H9 (cell line): ENCODE measurements around the gene HTR3D. TPM values are rescaled to one million over a fixed set of nuclear protein-coding genes. Genes with fewer than 3 reads are reported as not detected.

Source experiments
- DNase-seq: peaks from one replicate; pipeline ENCODE4 v3.0.0-alpha.2; 2017
- H2AFZ ChIP-seq: one replicate; pipeline ENCODE4 v1.6.1; 2013; ENCODE audit warnings: mild to moderate bottlenecking, low read length, control low read depth, moderate library complexity
- H2AK5ac ChIP-seq: 2 replicates; pipeline ENCODE4 v1.6.1; 2013; ENCODE audit warnings: low read length, control low read depth, mixed read lengths; ENCODE audit not compliant: insufficient read length
- H2BK120ac ChIP-seq: one replicate; pipeline ENCODE4 v1.6.1; 2013; ENCODE audit warnings: low read depth, mild to moderate bottlenecking, low read length, control low read depth, inconsistent platforms; ENCODE audit not compliant: poor library complexity, severe bottlenecking
- H2BK12ac ChIP-seq: 2 replicates; pipeline ENCODE4 v1.6.1; 2013; ENCODE audit warnings: low read length, control low read depth, mixed read lengths, low read depth; ENCODE audit not compliant: insufficient read length
- H2BK15ac ChIP-seq: 2 replicates; pipeline ENCODE4 v1.6.1; 2013; ENCODE audit warnings: low read depth, low read length, control low read depth
- H2BK20ac ChIP-seq: one replicate; pipeline ENCODE4 v1.6.1; 2013; ENCODE audit warnings: low read depth, mild to moderate bottlenecking, low read length, control low read depth, inconsistent platforms; ENCODE audit not compliant: poor library complexity, severe bottlenecking
- H2BK5ac ChIP-seq: 2 replicates; pipeline ENCODE4 v1.6.1; 2013; ENCODE audit warnings: low read length, control low read depth, mixed read lengths; ENCODE audit not compliant: insufficient read length
- H3K14ac ChIP-seq: 2 replicates; pipeline ENCODE4 v1.6.1; 2013; ENCODE audit warnings: low read length, control low read depth; ENCODE audit not compliant: insufficient read depth
- H3K18ac ChIP-seq: 2 replicates; pipeline ENCODE4 v1.6.1; 2013; ENCODE audit warnings: low read depth, mild to moderate bottlenecking, mixed read lengths, low read length, control low read depth; ENCODE audit not compliant: insufficient read length
- H3K23ac ChIP-seq: 2 replicates; pipeline ENCODE4 v1.6.1; 2013; ENCODE audit warnings: low read length, control low read depth, mixed read lengths, low read depth; ENCODE audit not compliant: insufficient read length
- H3K23me2 ChIP-seq: 2 replicates; pipeline ENCODE4 v1.6.1; 2013; ENCODE audit warnings: low read depth, mild to moderate bottlenecking, mixed read lengths, low read length, control low read depth; ENCODE audit not compliant: insufficient read length, poor library complexity, severe bottlenecking
- H3K27ac ChIP-seq: 2 replicates; pipeline ENCODE4 v1.5.1; 2013; ENCODE audit warnings: low read length, control low read depth, mixed read lengths, low read depth; ENCODE audit not compliant: insufficient read length
- H3K27me3 ChIP-seq: 2 replicates; pipeline ENCODE4 v1.6.1; 2013; ENCODE audit warnings: low read length, control low read depth, inconsistent platforms; ENCODE audit not compliant: insufficient read depth
- H3K4ac ChIP-seq: 2 replicates; pipeline ENCODE4 v1.6.1; 2013; ENCODE audit warnings: low read depth, mild to moderate bottlenecking, control low read depth, inconsistent platforms, low read length, moderate library complexity
- H3K4me1 ChIP-seq: 2 replicates; pipeline ENCODE4 v1.6.1; 2013; ENCODE audit warnings: low read length, control low read depth, inconsistent platforms; ENCODE audit not compliant: insufficient read depth
- H3K4me2 ChIP-seq: 2 replicates; pipeline ENCODE4 v1.6.1; 2013; ENCODE audit warnings: low read length, control low read depth, mixed read lengths; ENCODE audit not compliant: insufficient read length, insufficient read depth
- H3K56ac ChIP-seq: 2 replicates; pipeline ENCODE4 v1.6.1; 2013; ENCODE audit warnings: low read depth, mild to moderate bottlenecking, mixed read lengths, low read length, control low read depth; ENCODE audit not compliant: insufficient read length
- H3K79me1 ChIP-seq: 2 replicates; pipeline ENCODE4 v1.6.1; 2013; ENCODE audit warnings: low read depth, mild to moderate bottlenecking, moderate library complexity, low read length, control low read depth, inconsistent platforms; ENCODE audit not compliant: insufficient read depth, poor library complexity, severe bottlenecking
- H3K79me2 ChIP-seq: 2 replicates; pipeline ENCODE4 v1.6.1; 2013; ENCODE audit warnings: low read length, control low read depth, inconsistent platforms; ENCODE audit not compliant: insufficient read depth
- H3K9ac ChIP-seq: 2 replicates; pipeline ENCODE4 v1.6.1; 2013; ENCODE audit warnings: low read length, control low read depth, mixed read lengths; ENCODE audit not compliant: insufficient read length; ENCODE audit errors: extremely low read depth
- H3K9me3 ChIP-seq: one replicate; pipeline ENCODE4 v1.6.1; 2013; ENCODE audit warnings: low read depth, low read length, inconsistent platforms; ENCODE audit not compliant: control insufficient read depth
- H3T11ph ChIP-seq: one replicate; pipeline ENCODE4 v1.6.1; 2013; ENCODE audit warnings: mild to moderate bottlenecking, low read length, control low read depth, inconsistent platforms
- H4K20me1 ChIP-seq: one replicate; pipeline ENCODE4 v1.6.1; 2013; ENCODE audit not compliant: control insufficient read depth, insufficient read length, insufficient read depth
- H4K5ac ChIP-seq: 2 replicates; pipeline ENCODE4 v1.6.1; 2013; ENCODE audit warnings: low read depth, mild to moderate bottlenecking, mixed read lengths, low read length, control low read depth; ENCODE audit not compliant: insufficient read length
- H4K8ac ChIP-seq: replicated peaks from 2 replicates; pipeline ENCODE4 v1.6.1; 2013; ENCODE audit warnings: low read length, control low read depth, mixed read lengths, low read depth; ENCODE audit not compliant: insufficient read length
- H4K91ac ChIP-seq: 2 replicates; pipeline ENCODE4 v1.6.1; 2013; ENCODE audit warnings: low read depth, mild to moderate bottlenecking, moderate library complexity, mixed read lengths, low read length, control low read depth; ENCODE audit not compliant: insufficient read length
- H3K27ac Mint-ChIP-seq, 3 experiments: 2 replicates in 2 of 3; 3 replicates in 1 of 3; pipeline ENCODE4 v1.8.0; 2020 to 2021; ENCODE audit warnings: mixed read lengths in 3 of 3, mild to moderate bottlenecking in 1 of 3, moderate library complexity in 1 of 3
- H3K27me3 Mint-ChIP-seq: 2 replicates; pipeline ENCODE4 v1.8.0; 2021; ENCODE audit warnings: low read depth, mild to moderate bottlenecking, moderate library complexity, mixed read lengths
- H3K36me3 Mint-ChIP-seq, 3 experiments: 2 replicates in 2 of 3; 3 replicates in 1 of 3; pipeline ENCODE4 v1.8.0; 2020 to 2021; ENCODE audit warnings: low read depth in 3 of 3, mixed read lengths in 3 of 3; ENCODE audit not compliant: insufficient read depth in 1 of 3
- H3K4me1 Mint-ChIP-seq, 2 experiments: 2 replicates each; pipeline ENCODE4 v1.8.0; 2020; ENCODE audit warnings: mixed read lengths in 2 of 2
- H3K4me3 Mint-ChIP-seq, 2 experiments: 2 replicates in 1 of 2; 3 replicates in 1 of 2; pipeline ENCODE4 v1.8.0; 2020 to 2021; ENCODE audit warnings: mild to moderate bottlenecking in 2 of 2, mixed read lengths in 2 of 2, moderate library complexity in 1 of 2
- H3K9me3 Mint-ChIP-seq, 2 experiments: 2 replicates in 1 of 2; 3 replicates in 1 of 2; pipeline ENCODE4 v1.8.0; 2020; ENCODE audit warnings: mild to moderate bottlenecking in 2 of 2, mixed read lengths in 2 of 2, moderate library complexity in 1 of 2
- CTCF ChIP-seq: fragments of 200-600 bp; sonication (generic); conservative IDR thresholded peaks from 3 replicates; pipeline ENCODE4 v1.8.0; 2021; ENCODE audit warnings: antibody characterized with exemption, mild to moderate bottlenecking
- WGBS: extraction: QIAGEN DNeasy Blood & Tissue Kit; methylation state at CpG from one replicate; pipeline ENCODE4 v1.1.7; 2013; ENCODE audit warnings: missing lambda C conversion rate, low lambda C conversion rate, mixed read lengths; ENCODE audit not compliant: insufficient read length; ENCODE audit errors: extremely low coverage; 5-methylcytosine and 5-hydroxymethylcytosine counted together
- total RNA-seq: library from RNA; stranded (reverse); gene quantifications from 2 replicates; pipeline ENCODE4 v1.2.1, GENCODE V29; 2021

The HTR3D gene
- total RNA-seq, 1 experiment from 2014 or later: not detected

GRCh38 chr3:184067573-184068055 is 36.1 kb downstream of the HTR3D start:
- H3K4me2 ChIP-seq: no peak overlapping the region
- Mint-ChIP-seq H3K4me3 (no peak overlapping the region), H3K27me3 (0 out of 2 replicates have a peak, but pooled peaks cover 1% of the 10 kb centered on the region), H3K9me3 (peaks cover 9% of the 10 kb centered on the region in 2 experiments), H3K4me1 (no peaks in the 10 kb centered on the region), H3K27ac (no peak overlapping the region), H3K36me3 (peaks cover 2 to 7% (median 2%) of the 10 kb centered on the region in 3 experiments; a peak in 4 of 7 replicates)
- H3K23me2 ChIP-seq: no peaks in the 10 kb centered on the region
- no peak overlapping the region for H3K9ac ChIP-seq
- no peak overlapping the region for H3K18ac ChIP-seq
- H3T11ph ChIP-seq: no peak overlapping the region
- H4K20me1 ChIP-seq: no peaks in the 10 kb centered on the region
- H3K79me1 ChIP-seq: no peaks in the 10 kb centered on the region
- no peak overlapping the region for H2BK120ac ChIP-seq
- no peak for TF ChIP-seq CTCF
- no peaks in the 10 kb centered on the region for H3K79me2 ChIP-seq
- no CpG with 5 or more reads among the region's 6 CpGs for WGBS
- H3K27ac ChIP-seq: no peak overlapping the region
- no peak for DNase-seq
- H4K91ac ChIP-seq: no peak overlapping the region
- H3K23ac ChIP-seq: no peak overlapping the region
- no peak overlapping the region for H2BK15ac ChIP-seq
- H4K5ac ChIP-seq: no peak overlapping the region
- H3K4me1 ChIP-seq: no peaks in the 10 kb centered on the region
- H3K27me3 ChIP-seq: no peaks in the 10 kb centered on the region
- H2AK5ac ChIP-seq: no peak overlapping the region
- no peak overlapping the region for H4K8ac ChIP-seq
- H3K4ac ChIP-seq: no peak overlapping the region
- no peak overlapping the region for H3K14ac ChIP-seq
- H2BK5ac ChIP-seq: no peak overlapping the region
- no peak overlapping the region for H3K56ac ChIP-seq
- no peaks in the 10 kb centered on the region for H3K9me3 ChIP-seq
- H2BK20ac ChIP-seq: no peak overlapping the region
- no peak overlapping the region for H2AFZ ChIP-seq
- no peak overlapping the region for H2BK12ac ChIP-seq
